GM19240 (cell line): Measurements from ENCODE around the gene EHHADH.
"Not testable (repeated sequence)": the region's sequence is repeated elsewhere in the genome, so short reads cannot be mapped to it uniquely, and the experiment has no call there.

Experiments used
- DNase-seq: peaks from one replicate; pipeline ENCODE4 v3.0.0; 2011; ENCODE audit warnings: low spot score; ENCODE audit not compliant: insufficient read length

Gene EHHADH

GRCh38 chr3:185253645-185254410 is at the start of gene EHHADH:
TSS of gene EHHADH (minus strand) at chr3:185254049. CDS start at chr3:185254022, 27 bp downstream.
- DNase-seq, result peak; percentile 35

- not testable (repeated sequence) for DNase-seq
Observed at GRCh38 chr3:185299918-185300426, 46.1 kb upstream of the EHHADH start.

- DNase-seq, result no peak
Observed at GRCh38 chr3:185297867-185298266, 44.0 kb upstream of the EHHADH start.

GRCh38 chr3:185292238-185292637 is 38.4 kb upstream of the EHHADH start:
- DNase-seq, result no peak

- DNase-seq, result no peak
Observed at GRCh38 chr3:185290266-185290665, 36.4 kb upstream of the EHHADH start.

GRCh38 chr3:185283374-185283935 is 29.6 kb upstream of the EHHADH start:
- DNase-seq, result no peak

- peak; percentile 89 for DNase-seq
Observed at GRCh38 chr3:185282696-185283373, 29.0 kb upstream of the EHHADH start.

- no peak for DNase-seq
Observed at GRCh38 chr3:185280572-185281365, 26.9 kb upstream of the EHHADH start.

GRCh38 chr3:185279587-185280138 is 25.8 kb upstream of the EHHADH start:
- no peak for DNase-seq

GRCh38 chr3:185276415-185276814 is 22.6 kb upstream of the EHHADH start:
- no peak for DNase-seq

GRCh38 chr3:185272033-185272432 is 18.2 kb upstream of the EHHADH start:
- DNase-seq, result no peak

- no peak for DNase-seq
Observed at GRCh38 chr3:185270956-185271332, 17.1 kb upstream of the EHHADH start.

- no peak for DNase-seq
Observed at GRCh38 chr3:185270262-185270955, 16.6 kb upstream of the EHHADH start.

- no peak for DNase-seq
Observed at GRCh38 chr3:185268194-185268962, 14.5 kb upstream of the EHHADH start.

GRCh38 chr3:185267193-185267592 is 13.3 kb upstream of the EHHADH start:
- no peak for DNase-seq

GRCh38 chr3:185264849-185265553 is 11.2 kb upstream of the EHHADH start:
- no peak for DNase-seq

GRCh38 chr3:185263423-185263822 is 9.6 kb upstream of the EHHADH start:
- DNase-seq, result no peak

GRCh38 chr3:185257334-185257733 is 3.5 kb upstream of the EHHADH start:
- no peak for DNase-seq

GRCh38 chr3:185254799-185255198 is 950 bp upstream of the EHHADH start:
- DNase-seq, result no peak
